CD4-positive, alpha-beta T cell treated with Interleukin-4 for 1 hour (primary cell): ENCODE measurements around the gene IMMP2L.
A peak's percentile ranks its signal among the peaks of the same experiment; 100 is the strongest.

Experiments used
- DNase-seq, 2 donors: peaks; one replicate each; pipeline ENCODE4 v3.0.0-alpha.2; 2020 to 2022

IMMP2L gene

DNA sequence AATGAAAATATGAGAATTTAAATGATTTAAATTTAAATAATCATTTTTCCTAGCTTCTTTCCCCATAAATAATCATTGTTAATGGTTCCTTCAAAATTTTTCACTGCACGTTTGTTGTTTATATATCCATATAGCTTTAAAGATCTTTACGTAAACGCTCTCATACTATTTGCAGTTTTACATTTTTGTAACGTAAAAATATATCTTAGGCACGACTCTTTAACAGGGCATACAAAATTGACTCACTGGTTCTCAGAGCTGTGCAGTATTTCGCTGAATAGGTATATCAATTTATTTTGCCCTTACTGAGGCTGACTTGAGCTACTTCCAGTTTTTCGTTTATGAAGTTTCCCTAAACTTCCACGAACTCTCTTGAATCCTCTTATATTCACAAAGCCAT, 365.6 kb downstream of the IMMP2L start:
- no peak for DNase-seq

DNA sequence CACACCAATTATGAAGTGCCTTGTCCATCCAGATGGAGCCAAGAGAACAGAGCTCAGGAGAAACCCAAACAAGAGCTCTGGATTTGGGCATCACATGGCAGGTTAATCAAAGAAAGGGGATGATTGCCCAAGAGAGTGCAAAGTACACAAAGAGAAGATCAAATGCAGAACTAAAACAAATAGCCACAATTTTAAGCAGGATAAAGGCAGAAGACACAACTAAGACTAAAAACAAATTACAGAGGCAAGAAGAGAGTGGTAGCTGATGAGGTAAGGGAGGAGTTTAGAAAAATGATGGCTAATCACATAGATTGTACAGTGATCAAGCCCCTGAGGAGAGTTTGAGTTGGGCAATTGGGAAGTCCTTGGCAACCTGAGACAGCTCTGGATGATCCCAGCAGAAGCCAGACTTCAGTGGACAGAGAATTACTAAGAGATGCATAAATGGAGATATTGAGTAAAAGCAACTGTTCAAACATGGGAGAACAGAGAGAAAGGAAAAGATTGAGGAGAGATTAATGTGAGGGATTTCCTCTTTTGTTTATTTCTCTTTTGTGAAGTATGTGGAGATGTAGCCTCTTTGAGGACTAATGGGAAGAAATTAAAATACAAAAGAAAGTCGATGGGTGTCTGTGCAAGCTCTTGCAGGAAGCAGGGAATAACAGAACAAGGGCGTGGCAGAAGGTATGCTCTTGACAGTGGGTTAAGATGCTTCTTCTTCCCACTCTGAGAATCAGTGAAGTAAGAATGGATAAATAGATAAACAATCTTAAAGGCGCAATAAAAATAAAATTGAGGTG, 369.5 kb downstream of the IMMP2L start:
- DNase-seq, result no peak

GRCh38 chr7:111190804-111191203, 371.5 kb downstream of the IMMP2L start:
- DNase-seq, result no peak

GRCh38 chr7:111184987-111185386, 377.3 kb downstream of the IMMP2L start:
- no peak for DNase-seq

DNA sequence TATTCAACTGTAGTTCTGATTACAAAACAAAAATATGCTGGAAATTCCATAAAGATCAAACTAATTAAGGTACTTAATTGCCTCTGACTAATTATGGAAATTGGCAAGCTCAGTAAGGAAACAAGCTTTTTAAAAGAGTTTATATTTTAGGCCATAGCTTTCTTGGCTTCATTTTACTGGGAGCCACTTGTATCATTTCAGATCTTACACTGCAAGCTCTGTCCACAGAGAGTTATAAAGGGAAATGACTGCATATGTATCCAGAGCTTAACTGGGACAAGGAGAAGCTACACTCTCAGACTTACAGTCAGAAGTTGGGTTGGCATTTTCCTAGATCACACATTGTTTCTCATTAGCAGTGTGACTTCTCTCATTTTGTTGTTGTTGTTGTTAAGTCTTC, 379.0 kb downstream of the IMMP2L start:
- DNase-seq, result no peak

DNA sequence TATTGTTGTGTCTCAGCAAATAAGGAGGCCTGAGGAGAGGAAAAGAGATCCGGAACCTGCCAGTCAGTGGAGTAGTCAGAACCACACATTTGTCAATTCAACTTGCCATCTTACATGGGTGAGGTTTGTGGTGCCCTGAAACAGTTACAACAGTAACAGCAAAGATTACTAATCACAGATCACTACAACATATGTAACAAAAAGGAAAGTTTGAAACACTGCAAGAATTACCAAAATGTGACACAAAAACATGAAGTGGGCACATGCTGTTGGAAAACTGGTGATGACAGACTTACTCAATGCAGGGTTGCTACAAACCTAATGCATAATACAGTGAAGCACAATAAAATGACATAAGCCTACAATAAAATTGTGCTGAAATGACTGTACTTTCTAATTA, 382.0 kb downstream of the IMMP2L start:
- no peak for DNase-seq

DNA sequence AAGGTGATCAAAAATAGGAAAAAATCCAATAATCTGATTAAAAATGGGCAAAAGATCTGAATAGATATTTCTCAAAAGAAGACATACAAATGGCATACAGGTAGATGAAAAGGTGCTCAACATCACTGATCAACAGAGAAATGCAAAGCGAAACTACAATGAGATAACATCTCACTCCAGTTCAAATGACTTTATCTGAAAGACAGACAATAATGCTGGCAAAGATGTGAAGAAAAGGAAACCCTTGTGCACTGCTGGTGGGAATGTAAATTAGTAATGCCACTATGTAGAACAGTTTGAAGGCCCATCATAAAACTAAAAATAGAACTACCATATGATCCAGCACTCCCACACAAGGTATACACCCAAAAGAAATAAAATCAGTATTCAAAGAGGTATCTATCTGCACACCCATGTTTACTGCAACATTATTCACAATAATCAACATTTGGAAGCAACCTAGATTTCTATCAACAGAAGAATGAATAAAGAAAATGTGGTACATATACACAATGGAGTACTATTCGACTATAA, 386.3 kb downstream of the IMMP2L start:
- no peak for DNase-seq

DNA sequence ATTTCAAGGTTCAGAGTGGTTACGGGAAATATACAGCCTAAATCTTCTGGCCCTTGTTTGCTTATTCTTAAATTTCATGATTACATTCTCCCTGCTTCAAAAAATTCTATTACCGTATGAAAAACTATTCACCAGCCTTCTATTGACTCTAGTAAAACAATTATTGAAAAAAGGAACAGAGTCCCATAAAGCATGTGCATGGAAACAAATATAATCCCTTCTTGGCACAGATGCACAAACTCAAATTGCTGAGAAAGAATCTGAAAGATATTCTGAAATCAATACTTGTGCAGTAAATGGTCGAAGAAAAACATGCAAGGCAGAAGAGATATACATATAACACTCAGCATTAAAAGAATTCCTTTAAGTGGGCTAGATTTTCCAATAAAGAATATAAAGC, 387.8 kb downstream of the IMMP2L start:
- DNase-seq, result no peak

DNA sequence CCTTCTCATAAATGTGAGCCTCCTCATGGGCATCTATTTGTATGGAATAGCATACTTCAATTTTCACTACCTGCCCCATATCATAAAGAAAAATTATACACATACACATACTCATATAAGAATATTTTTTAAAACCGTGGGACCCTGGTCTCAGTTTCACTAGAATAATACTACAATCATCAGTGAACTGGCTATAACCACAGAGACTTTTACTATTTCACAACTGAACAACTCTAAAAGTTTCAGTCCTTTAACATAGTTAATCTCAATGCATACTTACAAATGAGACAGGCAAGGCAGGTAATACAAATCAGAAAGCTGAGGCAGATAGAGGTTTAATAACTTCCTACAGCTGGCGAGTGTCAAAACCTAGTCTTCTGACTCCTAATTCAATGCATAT, 388.3 kb downstream of the IMMP2L start:
- DNase-seq, result no peak

DNA sequence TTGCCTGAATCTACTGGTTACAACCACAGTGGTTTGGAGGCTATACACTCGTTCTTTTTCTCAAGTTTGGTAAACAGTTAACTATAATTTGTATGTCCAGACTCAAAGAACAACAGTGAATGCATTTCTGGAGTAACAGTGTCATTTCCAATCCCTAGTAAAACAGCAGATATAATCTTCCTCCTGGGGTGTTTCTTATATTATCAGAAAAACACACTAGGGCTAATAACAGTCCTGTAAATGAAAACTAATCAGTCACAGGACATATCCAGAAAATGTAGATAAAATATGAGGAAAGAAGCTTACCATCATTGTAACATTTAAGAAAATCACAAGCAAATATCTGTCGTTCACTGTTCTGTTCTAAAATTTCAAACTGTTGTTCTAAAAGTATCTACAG, 388.8 kb downstream of the IMMP2L start:
- no peak for DNase-seq

DNA sequence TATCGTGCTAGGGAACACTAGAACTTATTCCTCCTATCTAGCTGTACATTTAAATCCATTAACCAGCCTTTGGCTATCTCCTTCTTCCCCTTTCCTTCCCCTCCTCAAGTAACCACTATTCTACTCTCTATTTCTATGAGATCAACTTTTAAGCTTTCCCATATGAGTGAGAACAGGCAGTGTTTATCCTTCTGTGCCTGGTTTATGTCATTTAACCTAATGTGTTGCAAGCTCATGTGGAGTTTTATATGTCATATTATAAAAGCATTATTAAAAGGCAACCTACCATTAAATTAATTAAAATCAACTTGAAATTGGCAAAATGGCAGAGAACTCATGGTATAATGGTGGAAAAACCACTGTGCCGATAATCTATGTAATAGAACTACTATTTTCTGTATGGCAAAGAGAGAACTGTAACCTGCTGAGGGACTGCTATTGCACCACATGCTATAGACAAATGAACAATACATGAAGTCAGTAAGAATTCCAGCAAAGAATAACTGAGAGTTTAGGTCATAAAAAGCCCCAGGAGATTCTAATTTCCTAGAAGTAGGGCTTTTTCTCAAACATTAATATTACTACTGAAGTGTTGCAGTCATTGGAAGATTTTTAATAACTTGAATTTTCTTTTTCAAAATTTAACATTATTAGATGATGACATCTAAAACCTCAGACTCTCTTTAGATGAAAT, 389.6 kb downstream of the IMMP2L start:
- DNase-seq, result no peak

GRCh38 chr7:111168182-111168581, 394.1 kb downstream of the IMMP2L start:
- no peak for DNase-seq

DNA sequence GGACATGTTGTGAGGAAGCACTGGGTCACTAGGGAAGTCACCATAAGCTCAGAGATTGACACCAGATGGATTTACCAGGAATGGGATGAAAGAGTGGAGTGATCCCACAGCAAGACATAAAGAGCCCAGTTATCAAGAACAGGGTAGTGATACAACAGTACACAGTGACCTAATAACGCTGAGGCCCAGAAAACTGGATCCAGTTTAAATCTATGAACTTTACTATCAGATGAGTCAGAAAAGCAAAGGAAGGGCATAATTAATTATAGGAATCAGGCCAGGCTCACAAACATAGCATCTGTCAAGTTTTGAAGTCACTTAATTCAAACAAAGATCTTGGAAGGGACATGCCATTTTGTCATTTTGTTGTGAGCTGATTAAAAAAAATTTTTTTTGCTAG, 397.9 kb downstream of the IMMP2L start:
- DNase-seq, result no peak

DNA sequence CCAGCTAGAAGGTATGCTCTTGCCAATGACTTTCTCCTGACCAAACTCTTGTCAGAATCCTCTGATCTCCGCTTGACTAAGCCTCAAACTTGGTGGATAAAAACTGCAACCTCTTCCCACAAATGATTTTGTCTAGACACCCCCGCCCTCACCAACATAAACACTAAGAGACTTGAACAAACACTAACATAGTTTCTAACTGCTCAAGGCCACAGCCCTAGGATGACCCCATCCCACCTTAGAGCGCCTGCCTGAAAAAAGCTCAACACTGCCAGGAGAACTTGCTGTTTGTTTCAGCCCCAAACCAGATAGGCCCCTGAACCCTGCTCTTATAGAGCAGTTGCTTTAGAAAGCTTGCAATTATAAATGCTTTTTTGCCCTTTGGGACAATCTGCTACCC, 399.6 kb downstream of the IMMP2L start:
- DNase-seq, result no peak

GRCh38 chr7:111160297-111160696, 402.0 kb downstream of the IMMP2L start:
- DNase-seq, result no peak

DNA sequence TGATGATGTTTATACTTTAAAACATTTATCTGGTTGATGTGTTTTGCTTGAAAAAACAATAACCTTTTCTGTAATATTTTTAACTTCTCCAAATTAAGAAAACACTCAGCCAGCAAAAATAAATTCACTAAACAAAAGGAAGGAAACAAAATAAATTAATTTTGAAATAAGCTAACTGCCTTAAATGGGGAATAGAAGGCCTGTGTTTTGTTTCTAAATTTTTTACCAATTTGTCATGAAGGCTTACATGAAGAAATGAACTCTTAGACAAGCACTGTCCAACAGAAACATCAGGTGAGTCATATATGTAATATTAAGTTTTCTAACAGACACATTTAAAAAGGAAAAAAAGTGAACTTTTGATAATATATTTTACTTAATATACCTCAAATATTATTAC, 402.9 kb downstream of the IMMP2L start:
- no peak for DNase-seq

- no peak for DNase-seq
Measured at GRCh38 chr7:111150709-111151108, 411.6 kb downstream of the IMMP2L start.

DNA sequence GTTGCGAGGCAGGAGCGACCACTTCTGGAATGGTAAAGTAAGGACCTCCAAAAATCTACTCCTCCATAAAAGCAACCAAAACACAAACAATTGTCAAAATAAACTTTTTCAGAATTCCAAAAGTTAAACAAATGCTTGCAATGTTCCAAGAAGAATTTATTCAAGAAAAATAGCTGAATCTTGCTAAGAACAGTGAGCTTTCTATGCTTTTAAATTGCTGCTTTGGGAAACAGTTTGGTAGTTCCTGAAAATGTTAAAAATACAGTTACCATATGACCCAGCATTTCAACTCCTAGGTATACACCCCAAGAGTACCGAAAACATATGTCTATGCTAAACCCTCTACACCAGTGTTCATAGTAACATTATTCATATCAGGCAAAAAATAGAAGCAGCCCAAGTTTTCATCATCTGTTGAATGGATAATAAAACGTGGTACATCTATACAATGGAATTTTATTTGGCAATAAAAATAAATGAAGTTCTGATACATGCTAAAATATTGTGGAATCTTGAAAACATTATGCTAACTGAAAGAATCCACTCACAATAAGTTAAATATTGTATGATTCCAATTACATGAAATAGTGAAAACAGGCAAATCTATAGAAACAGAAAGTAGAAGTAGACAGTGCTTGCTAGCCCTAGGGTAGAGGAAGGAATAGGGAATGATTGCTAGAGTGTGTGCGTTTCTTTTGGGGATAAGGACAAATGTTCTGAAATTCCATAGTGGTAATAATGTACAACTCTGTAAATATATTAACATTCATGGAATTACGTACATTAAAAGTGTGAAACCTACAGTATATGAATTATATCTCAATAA, 414.4 kb downstream of the IMMP2L start:
- DNase-seq, result no peak

GRCh38 chr7:111146136-111146535, 416.2 kb downstream of the IMMP2L start:
- no peak for DNase-seq

GRCh38 chr7:111145472-111145871, 416.8 kb downstream of the IMMP2L start:
- no peak for DNase-seq

GRCh38 chr7:111140091-111140865, 422.0 kb downstream of the IMMP2L start:
- DNase-seq, result no peak

- no peak for DNase-seq
Measured at GRCh38 chr7:111138586-111138985, 423.7 kb downstream of the IMMP2L start.

DNA sequence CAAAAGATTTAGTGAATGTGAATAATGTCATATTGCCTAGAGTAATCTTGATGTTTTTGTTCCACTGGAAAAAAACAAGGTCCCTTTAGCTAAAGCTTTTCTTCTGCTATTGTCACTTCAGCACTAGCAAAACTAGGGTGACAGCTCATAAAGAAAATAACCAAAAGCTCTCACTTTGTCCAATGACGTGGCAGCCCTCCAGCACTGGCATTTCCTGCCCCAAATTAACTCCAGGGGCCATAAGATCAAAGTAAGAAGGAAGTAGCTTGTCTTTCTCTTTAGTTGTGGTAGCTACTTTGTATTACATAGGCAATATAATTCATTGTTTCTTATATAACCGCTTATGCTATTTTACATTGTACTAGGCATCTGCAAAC, 424.1 kb downstream of the IMMP2L start:
- DNase-seq, result peak; percentile 50 to 63
